K562 (cell line): Measurements from ENCODE around the gene TCP11. TPM values are rescaled to one million over a fixed set of nuclear protein-coding genes. Genes with fewer than 3 reads are reported as not detected.

ENCODE experiments used
- ATAC-seq: fragments of 200-7000 bp; cut with Tn5 transposase; 3 replicates; pipeline ENCODE4 v1.9.1; 2020; ENCODE audit warnings: moderate library complexity
- BruUV-seq: library from RNA; stranded (reverse); fragments of 400-500 nt; replicated peaks from 2 replicates; lab custom pipeline; 2021; lab: Mats Ljungman, UMichigan
- CTCF ChIA-PET: fragments of 300-600 bp; formaldehyde crosslinking; extraction: SDS; loops from one replicate; lab custom pipeline; 2021; ENCODE audit warnings: low intra/inter-chr PET ratio; lab: Yijun Ruan, JAX
- POLR2A ChIA-PET: fragments of 300-600, 350-650 bp; sonication (Branson Sonifier 250); formaldehyde crosslinking; extraction: SDS; loops from one replicate; lab custom pipeline; 2021; ENCODE audit warnings: antibody characterized with exemption, inconsistent platforms; lab: Yijun Ruan, JAX
- DNase-seq, 4 experiments: peaks; one replicate each; pipeline versions ENCODE4 v3.0.0 to v3.0.0-alpha.2; 2011 to 2018; ENCODE audit warnings: low spot score in 3 of 4, mixed read lengths in 3 of 4; ENCODE audit errors: extremely low read depth in 1 of 4
- FAIRE-seq: peaks from 2 replicates; lab custom pipeline; 2011; peaks lifted over from hg19 to GRCh38; lab: Jason Lieb, UNC
- H2AFZ ChIP-seq: 2 replicates; pipeline ENCODE4 v1.6.0; 2011; ENCODE audit warnings: low read depth, low read length, control low read depth, inconsistent platforms
- H3K27ac ChIP-seq: fragments of 200-600 bp; 3 replicates; pipeline ENCODE4 v1.8.0; 2011; ENCODE audit warnings: low read depth, mild to moderate bottlenecking, control low read depth, inconsistent platforms, low read length, moderate library complexity, mixed read lengths; ENCODE audit errors: extremely low read depth
- H3K27me3 ChIP-seq, 2 experiments: fragments of 300-600 bp in 1 of 2; 2 replicates in 1 of 2; 3 replicates in 1 of 2; pipeline versions ENCODE4 v1.6.0 to v1.8.0; 2011; ENCODE audit warnings: inconsistent platforms in 2 of 2, low read length in 2 of 2, mild to moderate bottlenecking in 1 of 2, mixed read lengths in 1 of 2, moderate library complexity in 1 of 2; ENCODE audit not compliant: control insufficient read depth in 2 of 2, insufficient read depth in 2 of 2
- H3K36me3 ChIP-seq: fragments of 300-600 bp; 3 replicates; pipeline ENCODE4 v1.8.0; 2011; ENCODE audit warnings: mild to moderate bottlenecking, low read length, inconsistent platforms; ENCODE audit not compliant: control insufficient read depth, insufficient read depth
- H3K4me1 ChIP-seq, 2 experiments: fragments of 200-600 bp in 1 of 2; replicated peaks in 1 of 2; 2 replicates in 1 of 2; 3 replicates in 1 of 2; pipeline versions ENCODE4 v1.5.1 to v1.8.0; 2011; ENCODE audit warnings: inconsistent platforms in 2 of 2, low read length in 2 of 2, mild to moderate bottlenecking in 1 of 2, mixed read lengths in 1 of 2, moderate library complexity in 1 of 2; ENCODE audit not compliant: control insufficient read depth in 2 of 2, insufficient read depth in 2 of 2
- H3K4me2 ChIP-seq: 2 replicates; pipeline ENCODE4 v1.6.1; 2011; ENCODE audit warnings: low read length, control low read depth, inconsistent platforms, mixed read lengths; ENCODE audit not compliant: insufficient read depth
- H3K4me3 ChIP-seq: fragments of 200-600 bp; sonication (generic), shearing (Covaris generic); 2 replicates; pipeline ENCODE4 v1.5.1; 2016; ENCODE audit warnings: control low read depth, inconsistent platforms
- H3K79me2 ChIP-seq: fragments of 200-600 bp; 3 replicates; pipeline ENCODE4 v1.8.0; 2011; ENCODE audit warnings: low read length, inconsistent platforms; ENCODE audit not compliant: control insufficient read depth, insufficient read depth
- H3K9ac ChIP-seq, 2 experiments: 2 replicates each; pipeline versions ENCODE4 v1.6.0 to v1.6.1; 2011; ENCODE audit warnings: low read depth in 2 of 2, low read length in 2 of 2, control low read depth in 1 of 2, inconsistent platforms in 1 of 2, mild to moderate bottlenecking in 1 of 2, mixed read lengths in 1 of 2; ENCODE audit not compliant: insufficient read depth in 1 of 2
- H3K9me1 ChIP-seq: one replicate; pipeline ENCODE4 v1.6.0; 2011; ENCODE audit warnings: inconsistent platforms, mild to moderate bottlenecking, low read length, moderate library complexity; ENCODE audit not compliant: control insufficient read depth, insufficient read depth
- H3K9me3 ChIP-seq: replicated peaks from 2 replicates; pipeline ENCODE4 v1.5.1; 2011; ENCODE audit warnings: low read depth, low read length, inconsistent platforms; ENCODE audit not compliant: control insufficient read depth, insufficient read depth
- H4K20me1 ChIP-seq: replicated peaks from 2 replicates; pipeline ENCODE4 v1.6.1; 2011; ENCODE audit warnings: low read length, inconsistent platforms, mixed read lengths; ENCODE audit not compliant: control insufficient read depth, insufficient read depth
- BMI1 ChIP-seq: fragments of 150-350 bp; IDR thresholded peaks from 2 replicates; pipeline ENCODE4 v1.6.1; 2014; ENCODE audit warnings: low read length
- CCAR2 ChIP-seq: fragments of 200-400 bp; formaldehyde crosslinking; IDR thresholded peaks from 2 replicates; pipeline ENCODE4 v1.6.1; 2017; ENCODE audit warnings: mild to moderate bottlenecking, low read depth, low read length
- CEBPB ChIP-seq: fragments of 450-650 bp; IDR thresholded peaks from 2 replicates; pipeline ENCODE4 v1.6.1; 2016; ENCODE audit warnings: missing genetic modification characterization, missing compliant biosample characterization
- DPF2 ChIP-seq: fragments of 450-650 bp; IDR thresholded peaks from 2 replicates; pipeline ENCODE4 v1.6.1; 2016
- ZNF512 ChIP-seq: IDR thresholded peaks from 2 replicates; pipeline ENCODE4 v1.6.1; 2016; ENCODE audit warnings: missing genetic modification characterization, missing compliant biosample characterization
- WGBS: fragments of 100-300 bp; shearing (Covaris generic); methylation state at CpG from one replicate; pipeline ENCODE4 v1.1.6; 2016; ENCODE audit warnings: low coverage, mixed read lengths; ENCODE audit not compliant: insufficient coverage; ENCODE audit errors: missing lambda C conversion rate; 5-methylcytosine and 5-hydroxymethylcytosine counted together
- in situ Hi-C: fragments of 300-500 bp; cut with MboI; formaldehyde crosslinking; loops from 4 replicates; pipeline ENCODE4 v1.15.0; 2018; ENCODE audit warnings: inconsistent platforms, mixed read lengths
- intact Hi-C: fragments of 100-400 bp; cut with micrococcal nuclease; formaldehyde crosslinking; loops from 2 replicates; pipeline ENCODE4 v1.14.2; 2022
- polyA plus RNA-seq, 8 experiments: library from polyadenylated mRNA; depleted of rRNA in 4 of 8; stranded (reverse) in 5 of 8; unstranded in 3 of 8; fragments of >200 nt; fragmentation: Nextera tagmentation in 2 of 8; fragmentation: Illumina TruSeq in 1 of 8; extraction: Ambion mirVana in 2 of 8; extraction: Trizol in 1 of 8; gene quantifications; 2 replicates each; pipeline versions ENCODE4 v1.2.1 to v1.2.3, GENCODE V29; 2011 to 2014; ENCODE audit warnings: inconsistent platforms in 1 of 8, missing spikeins in 1 of 8
- total RNA-seq, 7 experiments: library from RNA; depleted of rRNA in 6 of 7; stranded (reverse); fragments of >200 nt in 6 of 7; fragmentation: Illumina TruSeq in 2 of 7; extraction: Trizol in 2 of 7; gene quantifications; 2 replicates each; pipeline versions ENCODE4 v1.2.1 to v1.2.3, GENCODE V29; 2011 to 2021; ENCODE audit warnings: low replicate concordance in 1 of 7

Gene TCP11
- total and polyA plus RNA-seq, 9 of the 15 experiments (the other 6 are each of a cell fraction or from before 2014, with no cell fraction given): not detected

- ChIA-PET CTCF (no interaction called here), POLR2A (interaction anchor here (1.7 kb wide), 1 partner anchor 24 kb away, joined by 4 read pairs; no protein-coding TSS in a partner anchor)
- in situ Hi-C loops (no loop called here), intact Hi-C loops (no loop called here)
- no peak overlapping the region for H3K27ac ChIP-seq
- WGBS: 0% methylated on average over 1 of the region's 1 CpG
- H3K79me2 ChIP-seq: no peaks in the 10 kb centered on the region
- no peak overlapping the region for H3K4me3 ChIP-seq
- no peak for FAIRE-seq
- peaks cover 5 to 17% of the 10 kb centered on the region in 2 experiments; a peak in 3 of 5 replicates for H3K27me3 ChIP-seq
- BruUV-seq: no TSS peak
- no peaks in the 10 kb centered on the region for H3K9me1 ChIP-seq
- ATAC-seq: no peak
- no peaks in the 10 kb centered on the region for H3K36me3 ChIP-seq
- H3K9ac ChIP-seq: no peak overlapping the region
- H4K20me1 ChIP-seq: no peaks in the 10 kb centered on the region
- H2AFZ ChIP-seq: no peak overlapping the region
- DNase-seq: no peak
- TF ChIP-seq CCAR2 (no peak), CEBPB (tag) (peak; percentile 67; the same call in 1 of the 2 replicates)
- H3K9me3 ChIP-seq: no peaks in the 10 kb centered on the region
- no peak overlapping the region for H3K4me2 ChIP-seq
- no peaks in the 10 kb centered on the region for H3K4me1 ChIP-seq
These were observed 13.8 kb upstream of the TCP11 start for GRCh38 chr6:35154947-35155346.

GRCh38 chr6:35154262-35154661 is 13.1 kb upstream of the TCP11 start:
- ChIA-PET CTCF (no interaction called here), POLR2A (no interaction called here)
- Histone ChIP-seq H3K4me2 (no peak overlapping the region), H3K79me2 (no peaks in the 10 kb centered on the region), H3K4me3 (no peak overlapping the region), H3K27me3 (peaks cover 7 to 17% of the 10 kb centered on the region in 2 experiments; a peak in 4 of 5 replicates), H3K27ac (no peak overlapping the region), H3K9me1 (no peaks in the 10 kb centered on the region), H4K20me1 (no peaks in the 10 kb centered on the region), H3K9ac (no peak overlapping the region), H3K9me3 (no peaks in the 10 kb centered on the region), H2AFZ (no peak overlapping the region), H3K36me3 (no peaks in the 10 kb centered on the region), H3K4me1 (no peaks in the 10 kb centered on the region)
- TF ChIP-seq ZNF512 (tag) (0 out of 2 replicates have a peak, but pooled peaks have one; percentile 1), BMI1 (0 out of 2 replicates have a peak, but pooled peaks have one; percentile 31), DPF2 (no peak)
- FAIRE-seq: no peak
- 18% methylated on average over 2 of the region's 2 CpGs for WGBS
- in situ Hi-C loops (no loop called here), intact Hi-C loops (no loop called here)
- DNase-seq: no peak
- BruUV-seq: no TSS peak
- no peak for ATAC-seq
